Measurements from ENCODE around the gene ARR3. TPM values are rescaled to one million over a fixed set of nuclear protein-coding genes. Genes with fewer than 3 reads are reported as not detected.
"Not testable (repeated sequence)": the region's sequence is repeated elsewhere in the genome, so short reads cannot be mapped to it uniquely, and the experiment has no call there.

Gene ARR3
- total RNA-seq, 1 experiment from 2014 or later: not detected

DNA sequence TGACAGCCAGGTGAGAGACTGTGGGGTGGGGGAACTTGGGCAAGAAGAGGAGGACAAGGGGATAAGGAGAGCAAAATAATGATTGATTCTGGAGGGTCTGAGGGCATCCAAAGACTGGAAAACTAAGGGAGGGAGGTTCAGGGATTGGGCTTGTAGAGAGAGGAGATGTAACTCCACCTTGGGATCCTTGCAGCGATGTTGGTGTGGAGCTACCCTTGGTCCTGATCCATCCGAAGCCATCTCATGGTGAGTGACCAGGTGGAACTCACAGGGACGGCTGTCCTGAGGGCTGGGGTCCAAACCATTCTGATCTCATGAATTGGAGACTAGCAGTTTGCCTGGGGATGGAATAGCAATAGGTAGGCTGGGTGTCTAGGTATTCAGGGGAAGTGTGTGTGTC, 12.4 kb downstream of the ARR3 start:
- no peak for DNase-seq (ENCODE audit: low spot score)

GRCh38 chrX:70281951-70282350, 13.8 kb downstream of the ARR3 start, which contains the start of gene RAB41:
RAB41 (plus strand) TSS chrX:70282172; CDS start chrX:70282218, 46 bp downstream.
- DNase-seq (ENCODE audit: low spot score): no peak

GRCh38 chrX:70289168-70289792, 21.1 kb downstream of the ARR3 start:
- no peak for DNase-seq (ENCODE audit: low spot score)

GRCh38 chrX:70289793-70290770, 21.9 kb downstream of the ARR3 start, which contains the start of the genes KIF4A and PDZD11:
KIF4A (plus strand) TSS chrX:70290104; CDS start chrX:70290459, 355 bp downstream.
PDZD11 (minus strand) TSS chrX:70289927; CDS start chrX:70289341, 586 bp downstream.
- peak; percentile 72 for DNase-seq (ENCODE audit: low spot score)

- DNase-seq (ENCODE audit: low spot score): no peak
Measured at GRCh38 chrX:70292788-70293187, 24.7 kb downstream of the ARR3 start.

GRCh38 chrX:70293621-70294020, 25.5 kb downstream of the ARR3 start:
- DNase-seq (ENCODE audit: low spot score): no peak

GRCh38 chrX:70301716-70302115, 33.6 kb downstream of the ARR3 start:
- DNase-seq (ENCODE audit: low spot score): no peak

DNA sequence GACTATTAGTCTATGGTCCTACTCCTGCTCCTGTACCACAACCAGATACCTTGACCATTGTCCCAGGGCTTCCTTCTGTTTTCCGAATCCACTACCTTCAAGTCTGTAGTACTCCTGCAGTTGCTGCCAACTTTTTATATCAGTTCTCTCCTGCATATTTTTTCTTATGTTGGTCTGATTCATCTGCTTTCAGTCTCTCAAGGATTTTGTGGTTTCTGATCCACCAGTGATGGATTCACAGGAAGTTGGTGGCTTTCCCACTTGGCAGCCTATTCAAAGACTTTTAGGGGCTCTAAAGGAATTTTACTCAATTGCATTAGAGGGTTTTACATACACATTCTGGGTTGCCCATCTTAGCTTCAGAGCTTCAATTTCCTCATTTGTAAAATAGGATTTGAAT, 45.4 kb downstream of the ARR3 start:
- DNase-seq (ENCODE audit: low spot score): peak; percentile 37

DNA sequence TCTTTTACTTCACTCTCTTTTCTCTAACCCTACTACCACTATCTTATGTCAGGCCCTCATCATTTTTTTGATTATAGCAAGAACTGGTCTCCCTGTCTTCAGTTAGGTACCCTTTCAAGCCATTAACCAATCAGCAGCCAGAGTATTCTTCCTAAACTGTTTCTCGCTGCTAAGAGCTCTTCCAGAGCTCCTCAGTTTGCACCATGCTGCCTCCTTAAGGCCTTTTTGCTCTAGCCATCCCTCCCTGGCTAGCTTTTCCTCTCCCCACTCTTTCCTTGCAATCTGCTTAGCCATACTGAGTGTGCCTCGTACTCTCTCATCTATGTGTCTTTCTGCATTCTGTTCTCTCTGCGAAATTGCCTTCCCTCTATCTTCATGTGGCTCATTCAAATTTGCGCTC, 54.6 kb downstream of the ARR3 start:
- DNase-seq (ENCODE audit: low spot score): no peak

DNA sequence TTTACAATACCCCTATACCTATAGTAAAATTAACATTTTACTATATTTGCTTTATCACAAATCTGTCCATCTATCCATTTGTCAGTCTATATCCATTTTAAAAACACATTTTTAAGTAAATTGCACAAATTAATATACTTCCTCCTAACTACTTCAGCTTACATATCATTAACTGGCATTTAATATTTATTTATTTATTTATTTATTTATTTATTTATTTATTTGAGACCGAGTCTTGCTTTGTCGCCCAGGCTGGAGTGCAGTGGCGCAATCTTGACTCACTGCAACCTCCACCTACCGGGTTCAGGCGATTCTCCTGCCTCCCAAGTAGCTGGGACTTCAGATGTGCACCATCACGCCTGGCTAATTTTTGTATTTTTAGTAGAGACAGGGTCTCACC, 55.5 kb downstream of the ARR3 start:
- not testable (repeated sequence) for DNase-seq (ENCODE audit: low spot score)

GRCh38 chrX:70324326-70324725, 56.2 kb downstream of the ARR3 start:
- no peak for DNase-seq (ENCODE audit: low spot score)

- no peak for DNase-seq (ENCODE audit: low spot score)
Measured at GRCh38 chrX:70331161-70331560, 63.0 kb downstream of the ARR3 start.

Other genes starting within 250 kb of the ARR3 start
- gene AWAT2, start 218.4 kb upstream of the ARR3 start, total RNA-seq (2014; rRNA removed; shearing (Covaris generic)): not detected in 2 replicates
- gene OTUD6A, start 205.9 kb upstream of the ARR3 start, total RNA-seq (2014; rRNA removed; shearing (Covaris generic)): not detected in 2 replicates
- 44.1 and 45.0 TPM in 2 replicates for gene IGBP1, start 134.9 kb upstream of the ARR3 start, total RNA-seq (2014; rRNA removed; shearing (Covaris generic))
- gene DGAT2L6, start 90.9 kb upstream of the ARR3 start, total RNA-seq (2014; rRNA removed; shearing (Covaris generic)): not detected in 2 replicates
- gene AWAT1, start 33.7 kb upstream of the ARR3 start, total RNA-seq (2014; rRNA removed; shearing (Covaris generic)): not detected in 2 replicates
- gene P2RY4, start 8.1 kb upstream of the ARR3 start, total RNA-seq (2014; rRNA removed; shearing (Covaris generic)): not detected in 2 replicates
- not detected in 2 replicates for gene RAB41, start 13.8 kb downstream of the ARR3 start, total RNA-seq (2014; rRNA removed; shearing (Covaris generic))
- gene PDZD11, start 21.6 kb downstream of the ARR3 start, total RNA-seq (2014; rRNA removed; shearing (Covaris generic)): 105 and 113 TPM in 2 replicates
- 44.8 and 51.2 TPM in 2 replicates for gene KIF4A, start 21.8 kb downstream of the ARR3 start, total RNA-seq (2014; rRNA removed; shearing (Covaris generic))
- 0.07 and 0.12 TPM in 2 replicates for gene GDPD2, start 155.0 kb downstream of the ARR3 start, total RNA-seq (2014; rRNA removed; shearing (Covaris generic))
- 10.2 and 11.9 TPM in 2 replicates for gene DLG3, start 176.5 kb downstream of the ARR3 start, total RNA-seq (2014; rRNA removed; shearing (Covaris generic))

All from A172 (cell line).